Lung (tissue), 12 donors: Measurements from ENCODE around the gene CEACAM19. TPM values are rescaled to one million over a fixed set of nuclear protein-coding genes. Genes with fewer than 3 reads are reported as not detected.
"Not testable (repeated sequence)": the region's sequence is repeated elsewhere in the genome, so short reads cannot be mapped to it uniquely, and the experiment has no call there.

Source experiments
- ATAC-seq: fragments of 200-7000 bp; cut with Tn5 transposase; one replicate; pipeline ENCODE4 v1.9.1; 2020; ENCODE audit warnings: moderate number of reproducible peaks; ENCODE audit not compliant: insufficient read depth, low FRiP score
- DNase-seq, 3 donors: peaks; one replicate each; pipeline ENCODE4 v3.0.0-alpha.2; 2013 to 2017
- H3K27ac ChIP-seq, 2 donors: one replicate each; pipeline ENCODE4 v1.5.1; 2013; ENCODE audit warnings: mild to moderate bottlenecking in 2 of 2, moderate library complexity in 2 of 2, control low read depth in 1 of 2, inconsistent platforms in 1 of 2, low read depth in 1 of 2, low read length in 1 of 2
- H3K27me3 ChIP-seq, 3 donors: one replicate each; pipeline ENCODE4 v1.5.1; 2013; ENCODE audit warnings: low read length in 2 of 3; ENCODE audit not compliant: control insufficient read depth in 3 of 3, insufficient read depth in 3 of 3
- H3K36me3 ChIP-seq, 4 donors: one replicate each; pipeline ENCODE4 v1.5.1; 2013; ENCODE audit warnings: low read length in 4 of 4, mild to moderate bottlenecking in 1 of 4, moderate library complexity in 1 of 4; ENCODE audit not compliant: control insufficient read depth in 4 of 4, insufficient read depth in 4 of 4
- H3K4me1 ChIP-seq, 5 donors: one replicate each; pipeline ENCODE4 v1.5.1; 2013; ENCODE audit warnings: low read length in 5 of 5, mild to moderate bottlenecking in 2 of 5, moderate library complexity in 1 of 5; ENCODE audit not compliant: control insufficient read depth in 5 of 5, insufficient read depth in 5 of 5
- H3K4me3 ChIP-seq: one replicate; pipeline ENCODE4 v1.5.1; 2013; ENCODE audit warnings: mild to moderate bottlenecking, control low read depth, moderate library complexity
- H3K9ac ChIP-seq, 2 donors: one replicate each; pipeline ENCODE4 v1.5.1; 2013; ENCODE audit warnings: low read length in 2 of 2, control low read depth in 1 of 2; ENCODE audit not compliant: insufficient read depth in 1 of 2
- H3K9me3 ChIP-seq, 4 donors: one replicate each; pipeline ENCODE4 v1.5.1; 2013; ENCODE audit warnings: low read length in 3 of 4, mild to moderate bottlenecking in 1 of 4, moderate library complexity in 1 of 4; ENCODE audit not compliant: control insufficient read depth in 4 of 4, insufficient read depth in 3 of 4
- CTCF ChIP-seq: IDR thresholded peaks from 2 replicates; pipeline ENCODE4 v1.5.1; 2012; ENCODE audit warnings: mild to moderate bottlenecking; ENCODE audit errors: control extremely low read depth, extremely low read depth
- WGBS, 2 donors: extraction: QIAGEN DNeasy Blood & Tissue Kit; methylation state at CpG; one replicate each; pipeline ENCODE4 v1.1.7; 2013; 5-methylcytosine and 5-hydroxymethylcytosine counted together
- polyA plus RNA-seq, 2 donors: library from polyadenylated mRNA; stranded (reverse); fragments of 200-250 nt; gene quantifications; one replicate each; pipeline ENCODE4 v1.2.1, GENCODE V29; 2013
- total RNA-seq, 2 donors: library from RNA; depleted of rRNA in 1 of 2; stranded (reverse); fragments of >200 nt in 1 of 2; gene quantifications; one replicate each; pipeline ENCODE4 v1.2.1, GENCODE V29; 2014 to 2021
- donor health status: control.
- donor health status: control.
- donor health status: Bipolar disorder and iron deficiency.
- donor health status: healthy.
- donor health status: DM: yes; HTN: yes; CAD: no.

Gene CEACAM19
- total and polyA plus RNA-seq, 4 donors: 2.3 to 8.3 (median 4.4) TPM

GRCh38 chr19:44681992-44682790, 10.9 kb downstream of the CEACAM19 start:
- no peak for ATAC-seq

GRCh38 chr19:44682807-44683206, 11.5 kb downstream of the CEACAM19 start:
- no peak for ATAC-seq
- TF ChIP-seq CTCF: no peak
- Histone ChIP-seq H3K27ac (no peak overlapping the region), H3K36me3 (peaks cover 0 to 3% (median under 1%) of the 10 kb centered on the region in 4 donors), H3K9me3 (no peaks in the 10 kb centered on the region), H3K4me1 (peaks cover 0 to 14% (median 0%) of the 10 kb centered on the region in 5 donors), H3K27me3 (no peaks in the 10 kb centered on the region), H3K4me3 (no peak overlapping the region), H3K9ac (no peak overlapping the region)
- 92 to 100% methylated on average over 2 of the region's 2 CpGs for WGBS, 2 donors
- no peak for DNase-seq

More at GRCh38 chr19:44681992-44682790, 10.9 kb downstream of the CEACAM19 start:
- no peak for TF ChIP-seq CTCF
- Histone ChIP-seq H3K4me1 (peaks cover 0 to 14% (median 0%) of the 10 kb centered on the region in 5 donors), H3K4me3 (no peak overlapping the region), H3K27ac (no peak overlapping the region), H3K27me3 (no peaks in the 10 kb centered on the region), H3K36me3 (peaks cover 0 to 3% (median under 1%) of the 10 kb centered on the region in 4 donors), H3K9ac (no peak overlapping the region), H3K9me3 (no peaks in the 10 kb centered on the region)
- 90 to 91% methylated on average over 15 of the region's 15 CpGs for WGBS, 2 donors
- DNase-seq: no peak

- no peaks in the 10 kb centered on the region for H3K9me3 ChIP-seq
- H3K9ac ChIP-seq: no peak overlapping the region
- peaks cover 0 to 3% (median under 1%) of the 10 kb centered on the region in 4 donors for H3K36me3 ChIP-seq
- no peak for TF ChIP-seq CTCF
- H3K4me3 ChIP-seq: no peak overlapping the region
- H3K4me1 ChIP-seq: peaks cover 0 to 14% (median 0%) of the 10 kb centered on the region in 5 donors
- no peak for ATAC-seq
- H3K27me3 ChIP-seq: no peaks in the 10 kb centered on the region
- peak overlapping the region in 1 of 2 donors; percentile 61 for H3K27ac ChIP-seq
- 75 to 87% methylated on average over 8 to 9 of the region's 9 CpGs for WGBS, 2 donors
- no peak for DNase-seq
Observed at GRCh38 chr19:44683434-44684210, 12.3 kb downstream of the CEACAM19 start.

- ATAC-seq, H3K27me3 ChIP-seq, H3K9ac ChIP-seq, H3K9me3 ChIP-seq, H3K4me3 ChIP-seq, H3K36me3 ChIP-seq, DNase-seq: not testable (repeated sequence)
- H3K4me1 ChIP-seq: peaks cover 0 to 18% (median 0%) of the 10 kb centered on the region in 5 donors
- peak overlapping the region; percentile 38 to 84 for H3K27ac ChIP-seq
- 81 to 93% methylated on average over 3 of the region's 3 CpGs for WGBS, 2 donors
Observed at GRCh38 chr19:44684396-44684795, 13.1 kb downstream of the CEACAM19 start.
